Daoy (cell line): ENCODE data around the gene CHIT1. TPM values are rescaled to one million over a fixed set of nuclear protein-coding genes. Genes with fewer than 3 reads are reported as not detected.
A peak's percentile ranks its signal among the peaks of the same experiment; 100 is the strongest.

Experiments used
- DNase-seq: peaks from one replicate; pipeline ENCODE4 v3.0.0-alpha.2; 2015; ENCODE audit warnings: low read depth
- total RNA-seq: library from RNA; depleted of rRNA; stranded (reverse); fragments of >200 nt; shearing (Covaris generic); gene quantifications from 2 replicates; pipeline ENCODE4 v1.2.3, GENCODE V29; 2014

CHIT1 gene
- total RNA-seq, 1 experiment from 2014 or later, result not detected

GRCh38 chr1:203188686-203189232 lies 40.7 kb downstream of the CHIT1 start:
- no peak for DNase-seq

GRCh38 chr1:203187689-203188264 lies 41.7 kb downstream of the CHIT1 start:
- no peak for DNase-seq

- no peak for DNase-seq
Observed at GRCh38 chr1:203187304-203187685, 42.2 kb downstream of the CHIT1 start.

- no peak for DNase-seq
Observed at GRCh38 chr1:203186446-203187303, 42.8 kb downstream of the CHIT1 start, which contains the start of gene CHI3L1. TSS of gene CHI3L1 (minus strand) at chr1:203186704. CDS start at chr1:203186623, 81 bp downstream.

- no peak for DNase-seq
Observed at GRCh38 chr1:203186091-203186445, 43.4 kb downstream of the CHIT1 start.

- DNase-seq, result no peak
Observed at GRCh38 chr1:203185585-203185984, 43.9 kb downstream of the CHIT1 start.

- no peak for DNase-seq
Observed at GRCh38 chr1:203185061-203185461, 44.4 kb downstream of the CHIT1 start.

- DNase-seq, result no peak
Observed at GRCh38 chr1:203184467-203184866, 45.0 kb downstream of the CHIT1 start.

- DNase-seq, result no peak
Observed at GRCh38 chr1:203183828-203184227, 45.6 kb downstream of the CHIT1 start.

- DNase-seq, result no peak
Observed at GRCh38 chr1:203182387-203182953, 47.0 kb downstream of the CHIT1 start.

- no peak for DNase-seq
Observed at GRCh38 chr1:203181586-203182386, 47.7 kb downstream of the CHIT1 start.

GRCh38 chr1:203180611-203181330 lies 48.7 kb downstream of the CHIT1 start:
- no peak for DNase-seq

- DNase-seq, result no peak
Observed at GRCh38 chr1:203179667-203180005, 49.8 kb downstream of the CHIT1 start.

- no peak for DNase-seq
Observed at GRCh38 chr1:203178821-203179666, 50.4 kb downstream of the CHIT1 start.

- peak; percentile 44 for DNase-seq
Observed at GRCh38 chr1:203178083-203178482, 51.4 kb downstream of the CHIT1 start.

- DNase-seq, result peak; percentile 66
Observed at GRCh38 chr1:203177470-203178039, 51.9 kb downstream of the CHIT1 start.

GRCh38 chr1:203177036-203177405 lies 52.5 kb downstream of the CHIT1 start:
- DNase-seq, result no peak

GRCh38 chr1:203176273-203177035 lies 53.0 kb downstream of the CHIT1 start:
- DNase-seq, result no peak

- DNase-seq, result no peak
Observed at GRCh38 chr1:203175827-203176241, 53.6 kb downstream of the CHIT1 start.
